Lung (tissue), 12 donors: ENCODE results near the gene EPHA6. TPM values are rescaled to one million over a fixed set of nuclear protein-coding genes. Genes with fewer than 3 reads are reported as not detected.

Source experiments
- ATAC-seq: fragments of 200-7000 bp; cut with Tn5 transposase; one replicate; pipeline ENCODE4 v1.9.1; 2020; ENCODE audit warnings: moderate number of reproducible peaks; ENCODE audit not compliant: insufficient read depth, low FRiP score
- DNase-seq, 3 donors: peaks; one replicate each; pipeline ENCODE4 v3.0.0-alpha.2; 2013 to 2017
- H3K27ac ChIP-seq, 2 donors: one replicate each; pipeline ENCODE4 v1.5.1; 2013; ENCODE audit warnings: mild to moderate bottlenecking in 2 of 2, moderate library complexity in 2 of 2, control low read depth in 1 of 2, inconsistent platforms in 1 of 2, low read depth in 1 of 2, low read length in 1 of 2
- H3K27me3 ChIP-seq, 3 donors: one replicate each; pipeline ENCODE4 v1.5.1; 2013; ENCODE audit warnings: low read length in 2 of 3; ENCODE audit not compliant: control insufficient read depth in 3 of 3, insufficient read depth in 3 of 3
- H3K36me3 ChIP-seq, 4 donors: one replicate each; pipeline ENCODE4 v1.5.1; 2013; ENCODE audit warnings: low read length in 4 of 4, mild to moderate bottlenecking in 1 of 4, moderate library complexity in 1 of 4; ENCODE audit not compliant: control insufficient read depth in 4 of 4, insufficient read depth in 4 of 4
- H3K4me1 ChIP-seq, 5 donors: one replicate each; pipeline ENCODE4 v1.5.1; 2013; ENCODE audit warnings: low read length in 5 of 5, mild to moderate bottlenecking in 2 of 5, moderate library complexity in 1 of 5; ENCODE audit not compliant: control insufficient read depth in 5 of 5, insufficient read depth in 5 of 5
- H3K4me3 ChIP-seq: one replicate; pipeline ENCODE4 v1.5.1; 2013; ENCODE audit warnings: mild to moderate bottlenecking, control low read depth, moderate library complexity
- H3K9ac ChIP-seq, 2 donors: one replicate each; pipeline ENCODE4 v1.5.1; 2013; ENCODE audit warnings: low read length in 2 of 2, control low read depth in 1 of 2; ENCODE audit not compliant: insufficient read depth in 1 of 2
- H3K9me3 ChIP-seq, 4 donors: one replicate each; pipeline ENCODE4 v1.5.1; 2013; ENCODE audit warnings: low read length in 3 of 4, mild to moderate bottlenecking in 1 of 4, moderate library complexity in 1 of 4; ENCODE audit not compliant: control insufficient read depth in 4 of 4, insufficient read depth in 3 of 4
- WGBS, 2 donors: extraction: QIAGEN DNeasy Blood & Tissue Kit; methylation state at CpG; one replicate each; pipeline ENCODE4 v1.1.7; 2013; 5-methylcytosine and 5-hydroxymethylcytosine counted together
- polyA plus RNA-seq, 2 donors: library from polyadenylated mRNA; stranded (reverse); fragments of 200-250 nt; gene quantifications; one replicate each; pipeline ENCODE4 v1.2.1, GENCODE V29; 2013
- total RNA-seq, 2 donors: library from RNA; depleted of rRNA in 1 of 2; stranded (reverse); fragments of >200 nt in 1 of 2; gene quantifications; one replicate each; pipeline ENCODE4 v1.2.1, GENCODE V29; 2014 to 2021
- TF ChIP-seq, protein P1 (sequence below): IDR thresholded peaks from 2 replicates; pipeline ENCODE4 v1.5.1; 2012; ENCODE audit warnings: mild to moderate bottlenecking; ENCODE audit errors: control extremely low read depth, extremely low read depth
- donor health status: control.
- donor health status: control.
- donor health status: Bipolar disorder and iron deficiency.
- donor health status: healthy.
- donor health status: DM: yes; HTN: yes; CAD: no.

The EPHA6 gene
- total and polyA plus RNA-seq, 4 donors, result 0.31 to 1.3 TPM; not detected in 2

- H3K9ac ChIP-seq, result no peak overlapping the region
- 80% methylated on average over 3 of the region's 3 CpGs for WGBS, 2 donors
- TF ChIP-seq, protein P1, sequence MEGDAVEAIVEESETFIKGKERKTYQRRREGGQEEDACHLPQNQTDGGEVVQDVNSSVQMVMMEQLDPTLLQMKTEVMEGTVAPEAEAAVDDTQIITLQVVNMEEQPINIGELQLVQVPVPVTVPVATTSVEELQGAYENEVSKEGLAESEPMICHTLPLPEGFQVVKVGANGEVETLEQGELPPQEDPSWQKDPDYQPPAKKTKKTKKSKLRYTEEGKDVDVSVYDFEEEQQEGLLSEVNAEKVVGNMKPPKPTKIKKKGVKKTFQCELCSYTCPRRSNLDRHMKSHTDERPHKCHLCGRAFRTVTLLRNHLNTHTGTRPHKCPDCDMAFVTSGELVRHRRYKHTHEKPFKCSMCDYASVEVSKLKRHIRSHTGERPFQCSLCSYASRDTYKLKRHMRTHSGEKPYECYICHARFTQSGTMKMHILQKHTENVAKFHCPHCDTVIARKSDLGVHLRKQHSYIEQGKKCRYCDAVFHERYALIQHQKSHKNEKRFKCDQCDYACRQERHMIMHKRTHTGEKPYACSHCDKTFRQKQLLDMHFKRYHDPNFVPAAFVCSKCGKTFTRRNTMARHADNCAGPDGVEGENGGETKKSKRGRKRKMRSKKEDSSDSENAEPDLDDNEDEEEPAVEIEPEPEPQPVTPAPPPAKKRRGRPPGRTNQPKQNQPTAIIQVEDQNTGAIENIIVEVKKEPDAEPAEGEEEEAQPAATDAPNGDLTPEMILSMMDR, result no peak
- H3K27ac ChIP-seq, result no peak overlapping the region
- no peak for ATAC-seq
- peaks cover 0 to 6% (median 0%) of the 10 kb centered on the region in 5 donors for H3K4me1 ChIP-seq
- H3K4me3 ChIP-seq, result no peak overlapping the region
- no peak for DNase-seq
- H3K9me3 ChIP-seq, result no peaks in the 10 kb centered on the region
- no peaks in the 10 kb centered on the region for H3K27me3 ChIP-seq
- no peaks in the 10 kb centered on the region for H3K36me3 ChIP-seq
Observed at GRCh38 chr3:97230486-97230885, 416.1 kb downstream of the EPHA6 start.

DNA sequence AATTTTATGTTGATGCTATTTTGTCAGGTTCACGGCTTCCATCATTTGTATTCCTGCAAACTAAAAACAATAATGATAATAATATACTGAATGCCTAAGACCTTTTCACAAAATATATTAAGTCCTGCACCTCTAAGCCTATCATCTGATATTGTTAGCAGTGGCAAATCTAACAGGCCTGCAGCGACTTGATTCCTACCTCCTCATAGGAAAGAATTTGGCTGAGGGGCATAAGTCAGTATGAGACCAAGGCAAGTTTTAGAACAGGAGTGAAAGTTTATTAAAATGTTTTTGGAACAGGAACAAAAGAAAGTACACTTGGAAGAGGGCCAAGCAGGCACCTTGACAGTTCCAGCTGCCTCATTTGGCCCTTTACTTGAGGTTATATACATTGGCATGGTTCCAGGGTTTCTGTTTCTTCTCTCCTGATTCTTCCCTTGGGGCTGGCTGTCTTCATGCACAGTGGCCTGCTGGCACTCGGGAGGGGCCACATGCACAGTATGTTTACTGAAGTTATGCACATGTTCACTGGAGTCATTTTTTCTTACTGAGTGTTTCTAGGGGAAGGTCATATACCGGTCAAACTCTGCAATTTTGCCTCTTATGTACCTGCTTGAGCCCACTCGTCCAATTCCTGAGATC lies 418.1 kb downstream of the EPHA6 start:
- Histone ChIP-seq H3K4me1 (peaks cover 0 to 6% (median 0%) of the 10 kb centered on the region in 5 donors), H3K27me3 (no peaks in the 10 kb centered on the region), H3K36me3 (no peaks in the 10 kb centered on the region), H3K9ac (no peak overlapping the region), H3K27ac (no peak overlapping the region), H3K9me3 (no peaks in the 10 kb centered on the region), H3K4me3 (no peak overlapping the region)
- TF ChIP-seq, protein P1, result no peak
- 54 to 66% methylated on average over 5 of the region's 5 CpGs for WGBS, 2 donors
- ATAC-seq (no peak), DNase-seq (peak; percentile 47 to 72 (median 53))

GRCh38 chr3:97235179-97235578 lies 420.8 kb downstream of the EPHA6 start:
- DNase-seq, result no peak
- TF ChIP-seq, protein P1, result no peak
- H3K9ac ChIP-seq, result no peak overlapping the region
- H3K36me3 ChIP-seq, result no peaks in the 10 kb centered on the region
- no peak overlapping the region for H3K4me3 ChIP-seq
- H3K27me3 ChIP-seq, result no peaks in the 10 kb centered on the region
- no peak for ATAC-seq
- peaks cover 0 to 6% (median 0%) of the 10 kb centered on the region in 5 donors for H3K4me1 ChIP-seq
- no peaks in the 10 kb centered on the region for H3K9me3 ChIP-seq
- no peak overlapping the region for H3K27ac ChIP-seq
